Brain pericyte (primary cell): Measurements from ENCODE around the gene HLA-C.
"Not testable (repeated sequence)": the region's sequence is repeated elsewhere in the genome, so short reads cannot be mapped to it uniquely, and the experiment has no call there.

Experiments used
- DNase-seq: peaks from one replicate; pipeline ENCODE4 v3.0.0-alpha.2; 2012; ENCODE audit warnings: low read depth, low spot score

HLA-C gene

GRCh38 chr6:31270788-31271640 is 878 bp downstream of the HLA-C start:
- no peak for DNase-seq

GRCh38 chr6:31268836-31269235 is 3.1 kb downstream of the HLA-C start:
- DNase-seq, result no peak

GRCh38 chr6:31268369-31268765 is 3.5 kb downstream of the HLA-C start:
- DNase-seq, result no peak

- no peak for DNase-seq
Observed at GRCh38 chr6:31267651-31268368, 4.1 kb downstream of the HLA-C start.

GRCh38 chr6:31266567-31267360 is 5.1 kb downstream of the HLA-C start:
- DNase-seq, result no peak

GRCh38 chr6:31265926-31266325 is 6.0 kb downstream of the HLA-C start:
- no peak for DNase-seq

- not testable (repeated sequence) for DNase-seq
Observed at GRCh38 chr6:31263346-31263933, 8.5 kb downstream of the HLA-C start.

GRCh38 chr6:31259995-31260394 is 11.9 kb downstream of the HLA-C start:
- not testable (repeated sequence) for DNase-seq

- DNase-seq, result no peak
Observed at GRCh38 chr6:31252625-31253024, 19.3 kb downstream of the HLA-C start.

- no peak for DNase-seq
Observed at GRCh38 chr6:31251261-31251660, 20.6 kb downstream of the HLA-C start.

GRCh38 chr6:31249184-31249583 is 22.7 kb downstream of the HLA-C start:
- no peak for DNase-seq

- DNase-seq, result no peak
Observed at GRCh38 chr6:31247813-31248212, 24.1 kb downstream of the HLA-C start.

- peak; percentile 3 for DNase-seq
Observed at GRCh38 chr6:31246051-31246521, 25.8 kb downstream of the HLA-C start.

- DNase-seq, result no peak
Observed at GRCh38 chr6:31243508-31243907, 28.4 kb downstream of the HLA-C start.

- DNase-seq, result no peak
Observed at GRCh38 chr6:31239854-31240253, 32.0 kb downstream of the HLA-C start.

GRCh38 chr6:31234101-31234500 is 37.8 kb downstream of the HLA-C start:
- DNase-seq, result not testable (repeated sequence)

- no peak for DNase-seq
Observed at GRCh38 chr6:31228476-31228875, 43.4 kb downstream of the HLA-C start.

- no peak for DNase-seq
Observed at GRCh38 chr6:31227143-31227542, 44.7 kb downstream of the HLA-C start.

- DNase-seq, result no peak
Observed at GRCh38 chr6:31225735-31226134, 46.2 kb downstream of the HLA-C start.

GRCh38 chr6:31222496-31222895 is 49.4 kb downstream of the HLA-C start:
- DNase-seq, result no peak
